ENCODE results near the gene GRB7. TPM values are rescaled to one million over a fixed set of nuclear protein-coding genes. Genes with fewer than 3 reads are reported as not detected.
A peak's percentile ranks its signal among the peaks of the same experiment; 100 is the strongest.

GRB7 gene
- total and polyA plus RNA-seq, 2 of the 4 experiments (the other 2 are of a cell fraction): 0.18 to 0.36 TPM

DNA sequence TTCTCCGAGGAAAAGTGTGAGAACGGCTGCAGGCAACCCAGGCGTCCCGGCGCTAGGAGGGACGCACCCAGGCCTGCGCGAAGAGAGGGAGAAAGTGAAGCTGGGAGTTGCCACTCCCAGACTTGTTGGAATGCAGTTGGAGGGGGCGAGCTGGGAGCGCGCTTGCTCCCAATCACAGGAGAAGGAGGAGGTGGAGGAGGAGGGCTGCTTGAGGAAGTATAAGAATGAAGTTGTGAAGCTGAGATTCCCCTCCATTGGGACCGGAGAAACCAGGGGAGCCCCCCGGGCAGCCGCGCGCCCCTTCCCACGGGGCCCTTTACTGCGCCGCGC, 38.0 kb upstream of the GRB7 start, which contains the start of gene ERBB2:
Gene ERBB2, plus strand, starts transcription at position 247 of the 330 bp plus-strand sequence. CDS start 175 bp downstream, outside the sequence.
- Histone ChIP-seq H3K27ac (ENCODE audit: insufficient read depth, low read length) (peak within 1 kb of the TSS; percentile 46; the same call in 1 of the 2 replicates), H3K4ac (ENCODE audit: low read depth, low read length) (peak within 1 kb of the TSS; percentile 83), H3K18ac (ENCODE audit: low read depth, low read length) (peak within 1 kb of the TSS; percentile 70), H2BK20ac (ENCODE audit: low read depth, low read length) (no peak within 1 kb of the TSS), H4K20me1 (ENCODE audit: insufficient read depth, low read length) (peaks cover 35% of the 10 kb centered on the region), H3K36me3 (ENCODE audit: control insufficient read depth, insufficient read depth, low read length) (no peaks in the 10 kb centered on the region), H3K4me3 (ENCODE audit: insufficient read depth, low read depth, low read length) (peak within 1 kb of the TSS; percentile 90), H2AFZ (replicated peaks; ENCODE audit: low read length, poor library complexity) (peak within 1 kb of the TSS; percentile 89), H2AK9ac (replicated peaks; ENCODE audit: low read depth, low read length, poor library complexity) (peak within 1 kb of the TSS; percentile 94), H4K8ac (ENCODE audit: low read depth in 2 of 2, low read length in 2 of 2) (peak within 1 kb of the TSS; percentile 86 to 88), H4K5ac (ENCODE audit: low read depth, low read length) (peak within 1 kb of the TSS; percentile 91), H3K14ac (replicated peaks; ENCODE audit: low read depth, low read length) (peak within 1 kb of the TSS; percentile 68), H2BK5ac (ENCODE audit: low read depth, low read length, poor library complexity, severe bottlenecking) (peak within 1 kb of the TSS; percentile 30), H3K4me1 (ENCODE audit: control insufficient read depth, insufficient read depth, low read length) (peaks cover 18% of the 10 kb centered on the region), H3K56ac (ENCODE audit: extremely low read depth, insufficient read depth, low read length) (peak within 1 kb of the TSS; percentile 19; the same call in 1 of the 2 replicates), H3K23ac (ENCODE audit: low read depth, low read length) (peak within 1 kb of the TSS; percentile 96), H3K27me3 (ENCODE audit: control insufficient read depth, insufficient read depth, low read length) (no peaks in the 10 kb centered on the region), H2BK120ac (ENCODE audit: low read depth, low read length) (no peak within 1 kb of the TSS; the same call in 1 of the 2 replicates), H3K9me3 (ENCODE audit: control insufficient read depth, insufficient read depth, low read length) (no peaks in the 10 kb centered on the region), H3K9ac (ENCODE audit: low read depth, low read length) (peak within 1 kb of the TSS; percentile 87), H3K79me1 (ENCODE audit: low read depth in 1 of 2, low read length in 2 of 2) (peaks cover 0 to 49% of the 10 kb centered on the region in 2 experiments; a peak in 3 of 4 replicates), H2AK5ac (ENCODE audit: low read depth, low read length) (peak within 1 kb of the TSS; percentile 62), H4K91ac (ENCODE audit: insufficient read depth, low read depth, low read length) (peak within 1 kb of the TSS; percentile 46), H3K4me2 (ENCODE audit: low read depth, low read length) (peak within 1 kb of the TSS; percentile 99), H3K9me1 (ENCODE audit: insufficient read depth, low read length) (peaks cover 24% of the 10 kb centered on the region), H2BK15ac (ENCODE audit: low read depth, low read length) (no peak within 1 kb of the TSS)
- TF ChIP-seq POLR2A (IDR thresholded peaks at IDR 0.05; ENCODE audit: low read depth, low read length) (no peak), MAZ (IDR thresholded peaks at IDR 0.05; ENCODE audit: borderline replicate concordance, low read depth, low read length) (peak; percentile 99)
- POLR2A ChIA-PET (ENCODE audit: unreplicated experiment): interaction anchor here (0.6 kb wide), 2 partner anchors 12 to 77 kb away, joined by 4 to 6 read pairs; partner anchors contain the start of gene PGAP3
- peak; percentile 73 for DNase-seq
- CTCF ChIA-PET: interaction anchor here (1.3 to 1.5 kb wide), 2 partner anchors 11 to 31 kb away, joined by 5 to 7 read pairs; partner anchors contain the start of gene PGAP3
- WGBS, 2 experiments (ENCODE audit: extremely low coverage in 2 of 2, insufficient read length in 1 of 2): 0% methylated on average over 2 of the region's 20 CpGs; no CpG with 5 or more reads in 1 of the 2 experiments
- intact Hi-C loops (cut with micrococcal nuclease) (no loop called here), in situ Hi-C loops (cut with MboI; ENCODE audit: low sequenced_read_pairs) (no loop called here), dilution Hi-C loops (cut with HindIII; ENCODE audit: low sequenced_read_pairs, unreplicated experiment) (no loop called here)
- peak; percentile 92 for ATAC-seq (ENCODE audit: low read depth)
- no TSS peak for BruUV-seq (replicated peaks)

Data from IMR-90 (cell line).